HG03039 (cell line): Measurements from ENCODE around the gene COL5A1.

Experiments used
- ATAC-seq: cut with Tn5 transposase; IDR thresholded peaks from one replicate; pipeline ENCODE4 v1.9.1; 2021; ENCODE audit warnings: mild to moderate bottlenecking, moderate library complexity; ENCODE audit not compliant: unreplicated experiment

The COL5A1 gene

DNA sequence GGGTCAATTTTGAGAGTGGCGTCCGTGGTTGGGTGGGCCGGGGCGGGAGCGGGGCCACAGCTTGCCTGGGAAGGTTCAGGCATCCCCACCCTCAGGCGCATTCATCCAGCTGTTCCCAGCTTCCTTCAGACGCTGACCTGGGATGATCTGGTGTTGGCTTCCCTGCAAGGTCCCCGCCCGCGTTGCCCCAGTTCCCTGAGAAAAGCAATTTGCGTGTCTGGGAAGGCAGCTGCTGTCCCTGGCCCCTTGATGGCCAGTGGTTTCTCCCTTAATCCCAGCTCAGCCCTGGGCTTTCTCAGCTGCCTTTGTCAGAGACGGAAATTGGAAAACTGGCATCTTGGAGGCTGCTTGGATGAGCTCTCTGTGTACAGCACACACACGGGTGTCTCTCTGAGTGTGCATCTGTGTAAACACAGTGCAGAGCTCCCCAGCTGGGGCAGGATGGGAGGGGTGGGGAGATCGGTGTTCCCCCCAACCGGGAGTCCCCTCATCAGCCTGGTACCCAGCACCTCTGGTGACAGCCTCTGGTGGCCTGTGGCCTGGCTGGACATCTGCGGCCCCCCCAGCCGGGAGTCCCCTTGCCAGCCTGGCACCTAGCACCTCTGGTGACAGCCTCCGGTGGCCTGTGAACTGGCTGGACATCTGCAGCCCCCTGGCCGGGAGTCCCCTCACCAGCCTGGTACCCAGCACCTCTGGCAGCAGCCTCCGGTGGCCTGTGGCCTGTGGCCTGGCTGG is 94.0 kb downstream of the COL5A1 start:
- no peak for ATAC-seq

DNA sequence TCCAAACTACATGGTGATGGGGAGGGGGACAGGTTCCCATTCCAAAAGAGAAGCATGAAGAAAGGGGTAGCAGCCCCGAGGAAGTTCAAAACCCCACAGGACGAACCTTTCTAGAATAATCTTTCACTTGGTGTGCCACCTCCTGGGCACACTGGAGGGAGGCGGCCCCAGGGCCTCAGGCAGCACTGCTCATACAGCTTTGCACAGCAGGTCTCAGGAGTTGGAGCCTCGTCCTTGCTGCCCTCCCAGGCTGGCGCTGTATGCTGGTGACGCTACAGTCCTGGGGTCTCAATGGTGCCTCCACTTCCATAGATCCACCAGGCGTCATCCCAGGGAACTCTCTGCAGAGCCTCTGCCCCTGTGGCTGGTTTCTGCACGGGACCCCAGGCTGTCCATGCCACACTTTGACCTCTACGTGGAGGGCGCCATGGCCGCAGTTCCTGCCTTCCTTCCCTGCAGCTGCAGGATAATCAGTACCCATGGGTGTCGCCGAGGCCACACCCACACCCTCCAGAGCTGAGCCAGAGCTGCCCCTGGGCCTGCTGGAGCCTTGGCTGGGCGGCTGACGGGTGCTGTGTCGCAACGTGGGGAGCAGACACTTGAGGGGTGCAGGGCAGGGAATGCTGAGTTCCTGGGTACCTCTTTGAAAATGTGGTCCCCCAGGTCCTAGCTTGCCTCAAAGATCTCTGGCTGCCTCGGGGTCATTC is 95.3 kb downstream of the COL5A1 start:
- ATAC-seq: no peak

DNA sequence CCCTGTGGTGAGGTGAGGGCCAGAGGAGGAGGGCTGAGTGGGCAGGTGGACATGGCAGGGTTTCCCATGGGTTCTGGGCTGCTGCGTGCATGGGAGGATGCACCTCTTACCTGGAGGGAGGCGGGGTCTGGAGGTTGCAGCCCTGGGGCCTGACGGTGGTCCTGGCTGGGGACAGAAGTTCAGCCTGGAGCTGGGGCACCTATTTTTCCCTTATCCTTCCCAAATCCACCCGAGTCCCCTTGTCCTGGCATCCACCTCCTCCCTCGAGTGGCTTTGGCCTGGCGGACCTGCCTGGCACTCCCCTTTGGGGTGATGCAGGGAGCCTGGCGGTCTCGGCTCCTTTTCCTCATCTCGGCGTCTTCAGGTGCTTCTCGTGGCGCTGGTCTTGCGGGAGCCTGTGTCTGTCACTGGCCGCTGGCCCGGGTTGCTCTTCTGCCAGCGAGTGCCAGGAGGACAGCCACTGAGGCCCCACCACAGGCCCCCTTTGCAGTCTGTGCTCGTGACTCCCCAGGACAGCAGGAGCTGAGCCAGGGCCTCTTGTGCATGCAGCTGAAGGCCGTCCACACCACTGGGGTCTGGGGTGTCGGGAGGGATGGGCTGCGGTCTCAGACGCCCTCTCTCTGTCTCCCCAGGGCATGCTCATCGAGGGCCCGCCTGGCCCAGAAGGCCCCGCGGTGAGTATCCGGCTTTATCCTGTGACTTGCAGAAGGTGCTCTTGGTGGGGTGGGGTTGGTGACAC is 96.4 kb downstream of the COL5A1 start:
- no peak for ATAC-seq

DNA sequence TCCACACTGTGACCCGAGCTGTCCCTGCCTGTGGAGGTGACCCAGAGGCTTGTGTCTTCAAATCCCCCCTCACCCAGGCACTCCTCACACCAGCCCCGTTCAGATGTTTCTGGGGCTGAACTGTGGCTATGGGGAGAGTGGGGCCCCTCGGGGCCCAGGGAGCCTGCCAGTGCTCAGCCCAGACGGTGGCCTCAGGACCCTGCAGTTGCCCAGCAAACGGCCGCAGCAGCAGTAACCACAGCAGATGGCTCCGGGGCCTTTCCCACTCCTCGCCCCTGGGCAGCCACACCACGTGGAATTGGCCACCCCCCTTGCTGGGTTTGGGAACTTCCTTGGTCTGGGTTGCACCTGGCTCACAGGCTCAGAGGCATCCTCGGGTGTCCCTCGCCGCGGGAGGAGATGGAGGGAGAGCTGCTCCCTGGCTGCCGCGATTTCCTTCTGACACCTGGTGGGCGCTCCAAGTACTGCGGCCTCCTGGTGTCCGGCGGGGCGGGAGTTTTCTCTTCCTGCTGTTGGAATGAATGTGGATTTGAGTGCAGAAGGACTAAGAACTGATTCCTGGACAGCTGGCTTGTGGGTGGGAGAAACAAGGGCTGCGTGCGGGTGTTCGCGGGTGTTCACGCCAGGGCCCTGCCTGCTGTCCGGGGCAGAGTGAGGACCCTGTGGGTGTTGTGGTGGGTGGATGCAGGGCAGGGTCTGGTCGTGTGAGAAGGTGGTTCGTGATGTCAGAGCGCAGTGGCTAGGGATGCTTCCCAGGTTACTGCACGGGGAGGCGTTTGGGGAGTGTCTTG is 97.5 kb downstream of the COL5A1 start:
- ATAC-seq: no peak

DNA sequence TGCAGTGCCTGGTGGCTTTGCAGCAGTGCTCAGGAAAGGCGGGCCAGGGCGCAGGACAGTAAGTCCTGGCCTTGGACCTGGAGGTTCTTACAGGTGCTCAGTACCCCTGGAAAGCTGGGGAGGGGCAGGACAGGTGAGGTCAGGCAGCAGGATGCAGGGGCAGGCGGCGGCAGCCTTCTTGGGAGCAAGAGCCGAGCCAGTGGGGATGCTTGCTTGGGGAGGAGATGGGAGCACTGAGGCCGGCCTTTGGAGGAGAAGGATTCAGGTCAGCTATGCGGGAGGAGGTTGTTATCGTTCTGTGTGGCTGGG is 98.0 kb downstream of the COL5A1 start:
- ATAC-seq: no peak

DNA sequence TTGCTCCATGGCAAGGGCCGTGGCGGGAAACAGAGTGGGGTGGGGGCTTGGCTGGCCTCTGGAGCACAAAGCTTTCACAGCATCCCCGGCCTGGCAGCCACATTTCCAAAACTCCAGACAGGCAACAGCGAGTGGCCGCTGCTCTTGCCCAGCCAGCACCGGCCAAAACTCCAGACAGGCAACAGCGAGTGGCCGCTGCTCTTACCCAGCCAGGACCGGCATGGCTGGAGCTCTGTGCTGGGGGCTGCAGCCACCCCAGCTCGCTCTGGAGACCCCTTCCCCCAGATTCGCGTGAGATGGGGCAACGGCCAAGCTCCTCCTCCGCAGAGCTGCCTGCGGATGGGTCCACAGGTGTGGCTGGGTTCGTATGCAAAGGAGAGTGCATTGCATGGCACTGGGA is 98.5 kb downstream of the COL5A1 start:
- no peak for ATAC-seq

DNA sequence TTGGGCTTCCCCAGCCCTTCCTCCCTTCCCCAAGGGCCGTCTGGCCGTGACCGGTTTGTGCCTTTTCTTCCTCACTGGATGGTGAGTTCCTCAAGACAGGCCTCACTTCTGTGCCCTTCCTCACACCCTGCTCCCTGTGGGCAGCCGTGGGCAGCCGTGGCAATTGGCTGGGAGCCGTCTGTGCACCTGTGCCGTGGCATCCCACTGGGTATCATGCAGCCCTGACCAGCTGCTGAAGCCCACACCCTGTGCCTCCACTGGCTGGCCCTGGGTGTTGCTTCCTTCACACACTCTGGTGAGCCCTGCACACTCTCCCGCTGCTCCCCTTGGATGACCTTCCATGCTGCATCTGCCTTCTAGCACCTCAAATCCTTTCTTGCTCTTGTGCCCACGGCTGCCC is 100.2 kb downstream of the COL5A1 start:
- ATAC-seq: no peak

DNA sequence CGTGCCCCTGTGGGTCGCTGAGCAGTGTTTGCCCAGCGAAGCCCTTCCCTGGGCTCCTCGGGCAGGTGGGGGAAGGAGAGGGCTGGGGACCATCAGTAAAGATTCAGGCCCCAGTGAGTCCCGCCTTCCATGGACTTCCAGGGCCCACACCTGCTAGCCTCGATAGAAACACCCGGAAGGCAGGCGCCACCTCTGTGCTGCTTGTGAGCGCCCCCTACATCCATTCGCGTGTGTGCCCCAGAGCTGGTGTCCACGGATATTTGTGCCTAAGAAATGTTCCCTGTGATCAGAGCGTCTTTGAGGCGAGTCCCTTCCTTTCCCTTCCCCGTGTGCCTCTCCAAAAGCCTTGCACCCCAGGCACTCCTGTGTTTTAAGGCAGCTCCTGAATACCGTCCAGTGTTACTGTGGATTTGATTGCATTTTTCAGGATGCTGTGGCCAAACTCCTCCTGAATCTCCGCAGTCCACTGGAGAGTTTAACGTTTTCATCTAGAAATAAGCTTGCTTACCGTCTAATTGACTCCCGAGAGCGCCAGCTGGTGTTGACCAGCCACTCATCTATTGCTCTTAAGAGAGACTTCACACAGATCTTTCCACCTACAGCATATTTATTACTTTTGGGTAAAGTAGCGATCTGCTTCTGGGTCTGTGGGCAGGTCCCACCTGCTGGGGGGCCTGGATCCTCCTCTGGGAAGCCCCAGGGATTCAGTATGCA is 101.4 kb downstream of the COL5A1 start:
- no peak for ATAC-seq

DNA sequence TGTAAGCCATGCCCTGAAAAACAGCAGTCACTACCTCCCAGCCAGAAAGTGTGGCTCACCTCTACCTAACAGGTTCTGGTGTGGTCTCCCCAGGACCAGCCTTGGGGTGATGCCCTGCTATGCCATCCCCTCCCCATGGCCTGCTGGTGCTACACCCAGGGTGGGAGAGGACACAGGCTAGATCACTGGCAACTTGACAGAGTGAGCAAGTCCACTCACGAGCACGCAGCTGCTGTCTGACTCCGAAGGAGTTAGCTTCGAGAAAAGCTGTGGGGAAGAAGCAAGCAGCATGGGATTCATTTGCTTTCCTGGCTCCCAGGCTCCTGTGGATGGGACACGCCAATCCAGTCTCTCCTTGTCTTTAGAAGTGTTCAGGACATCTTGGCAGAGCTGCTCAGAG is 102.2 kb downstream of the COL5A1 start:
- no peak for ATAC-seq

DNA sequence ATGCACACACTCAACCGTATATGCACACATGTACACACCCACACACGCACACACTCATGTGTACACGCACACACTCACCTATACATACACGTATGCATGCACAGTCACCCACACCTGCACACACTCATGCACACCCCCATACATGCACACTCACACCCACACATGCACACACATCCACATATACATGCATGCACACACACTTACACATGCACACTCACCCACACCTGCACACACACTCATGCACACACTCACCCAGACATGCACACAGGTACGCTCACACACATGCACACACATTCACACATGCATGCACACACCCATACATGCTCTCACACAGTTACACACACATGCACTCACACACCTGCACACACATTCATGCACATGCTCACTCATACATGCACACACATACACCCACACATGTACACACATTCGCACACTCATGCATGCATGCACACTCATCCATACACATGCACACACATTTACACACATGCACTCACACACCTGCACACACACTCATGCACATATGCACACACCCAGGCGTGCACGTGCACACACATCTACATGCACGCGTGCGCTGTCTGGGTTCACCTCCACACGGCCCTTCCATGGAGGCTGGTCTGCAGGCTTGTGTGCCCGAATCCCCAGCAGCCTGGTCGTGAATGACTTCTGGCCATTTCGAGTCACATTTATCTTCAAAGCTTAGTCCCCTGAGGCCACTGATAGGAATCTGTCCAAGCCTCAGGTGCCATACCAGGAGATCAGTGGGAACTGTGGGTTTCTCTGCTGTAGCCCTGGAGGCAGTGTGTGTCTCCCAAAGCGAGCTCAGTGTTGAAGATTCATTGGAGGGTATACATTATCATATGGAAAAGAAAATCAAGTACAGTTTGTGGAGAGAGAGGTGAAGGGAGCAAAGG is 103.0 kb downstream of the COL5A1 start:
- no peak for ATAC-seq

DNA sequence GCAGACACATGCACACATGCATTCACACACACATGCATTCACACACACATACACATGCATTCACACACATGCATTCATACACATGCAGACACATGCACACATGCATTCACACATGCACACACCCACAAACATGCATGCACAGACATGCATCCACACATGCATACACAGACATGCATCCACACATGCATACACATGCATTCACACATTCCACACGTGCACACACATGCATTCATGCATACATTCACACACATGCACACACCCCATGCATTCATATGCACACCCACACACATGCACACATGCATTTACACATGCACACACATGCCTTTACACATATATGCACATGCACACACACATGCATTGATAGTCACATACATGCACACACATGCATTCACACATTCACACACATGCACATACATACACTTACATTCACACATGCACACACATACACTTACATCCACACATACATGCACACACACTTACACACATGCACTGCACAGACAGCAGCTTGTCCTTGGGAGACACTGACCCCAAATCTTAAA is 106.4 kb downstream of the COL5A1 start:
- ATAC-seq: no peak

DNA sequence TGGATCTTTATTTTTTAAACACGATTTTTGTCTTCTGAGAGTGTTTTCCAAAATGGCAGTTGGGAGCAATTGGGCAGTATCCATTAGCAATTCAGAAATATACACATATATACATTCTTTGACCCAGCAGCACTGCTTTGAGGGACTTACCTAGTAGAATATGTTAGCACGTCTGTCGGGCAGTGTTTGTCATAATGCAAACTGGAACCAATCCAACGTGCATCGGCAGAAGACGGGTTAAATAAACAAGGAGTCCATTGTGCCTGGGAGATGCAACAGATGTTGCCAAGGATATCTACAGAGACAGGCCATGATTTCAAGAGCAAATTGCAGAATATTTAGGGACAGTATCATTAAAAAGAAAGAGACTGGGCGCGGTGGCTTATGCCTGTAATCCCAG is 107.0 kb downstream of the COL5A1 start:
- ATAC-seq: no peak

DNA sequence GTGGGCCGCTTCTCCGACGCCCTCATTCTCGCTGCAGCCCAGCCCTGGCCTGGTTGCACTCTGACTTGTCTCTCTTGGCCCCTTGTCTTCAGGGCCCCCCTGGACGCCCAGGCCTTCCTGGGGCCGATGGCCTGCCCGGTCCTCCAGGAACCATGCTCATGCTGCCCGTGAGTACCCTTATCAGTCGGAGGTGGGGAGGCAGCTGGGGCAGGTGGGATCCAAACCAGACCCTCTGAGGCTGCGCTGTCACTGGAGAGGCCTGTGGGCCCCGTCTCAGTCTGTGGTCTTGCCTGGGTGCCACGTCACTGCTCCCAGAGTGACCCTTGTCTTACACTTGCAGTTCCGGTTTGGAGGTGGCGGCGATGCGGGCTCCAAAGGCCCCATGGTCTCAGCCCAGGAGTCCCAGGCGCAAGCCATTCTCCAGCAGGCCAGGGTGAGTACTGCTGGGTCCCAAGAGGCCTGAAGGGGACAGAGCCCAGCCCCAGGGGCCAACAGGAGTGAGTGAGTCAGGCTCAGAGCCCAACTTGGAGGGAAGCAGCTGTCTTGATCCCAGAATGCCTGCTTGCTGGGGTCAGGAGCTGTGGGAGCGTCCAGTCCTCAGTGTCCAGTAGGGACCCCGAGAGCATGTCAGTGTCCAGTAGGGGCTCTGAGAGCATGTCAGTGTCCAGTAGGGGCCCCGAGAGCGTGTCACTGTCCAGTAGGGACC is 109.0 kb downstream of the COL5A1 start:
- ATAC-seq: no peak

DNA sequence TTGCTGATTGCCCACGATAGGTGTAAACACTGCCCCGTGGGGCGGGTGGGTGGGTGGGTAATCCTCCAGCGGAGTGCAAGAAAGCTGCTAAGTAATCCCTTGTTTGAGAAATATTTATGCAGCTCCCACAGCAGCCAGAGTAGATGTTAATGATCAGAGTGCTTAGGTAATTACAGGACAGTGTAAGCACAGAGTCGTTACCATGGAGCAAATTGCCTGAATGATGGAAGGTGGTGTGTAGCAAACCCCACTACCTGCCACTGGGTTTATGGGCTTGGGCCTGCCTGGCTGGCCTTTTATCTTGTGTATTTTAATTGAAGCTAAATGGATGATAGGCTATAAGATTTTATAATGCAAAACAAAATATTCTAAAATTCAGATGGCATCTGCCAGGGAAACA is 110.0 kb downstream of the COL5A1 start:
- no peak for ATAC-seq

DNA sequence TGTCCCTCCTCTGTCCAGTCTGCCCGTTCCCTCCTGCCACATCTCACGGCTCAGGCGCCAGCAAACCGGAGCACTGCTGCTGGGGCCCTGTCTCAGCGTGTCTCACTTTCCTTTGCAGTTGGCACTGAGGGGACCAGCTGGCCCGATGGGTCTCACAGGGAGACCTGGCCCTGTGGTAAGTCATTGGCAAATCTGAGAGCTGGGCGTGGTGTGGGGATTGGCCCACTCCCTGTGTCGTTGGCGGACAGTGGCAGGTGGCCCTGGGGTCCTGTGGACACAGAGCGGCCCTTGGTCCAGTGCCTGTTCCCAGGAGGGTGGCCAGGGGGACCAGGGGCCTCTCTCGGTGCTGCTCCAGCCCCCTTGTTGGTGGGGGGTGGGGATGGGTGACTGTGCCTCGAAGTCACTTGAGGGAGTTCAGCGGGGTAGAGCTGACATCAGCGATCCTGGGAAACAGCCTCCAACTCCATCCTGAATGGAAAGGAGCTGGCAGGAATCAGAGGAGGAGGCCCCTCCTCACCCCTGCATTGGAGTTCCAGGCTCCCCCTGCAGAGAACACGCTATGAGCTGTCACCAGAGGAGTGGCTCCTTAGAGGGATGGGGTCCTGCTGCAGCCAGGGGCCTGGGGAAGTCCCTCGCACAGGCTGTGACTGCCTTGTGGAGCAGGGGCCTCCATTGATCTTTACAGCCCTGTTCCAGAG is 111.0 kb downstream of the COL5A1 start:
- no peak for ATAC-seq

DNA sequence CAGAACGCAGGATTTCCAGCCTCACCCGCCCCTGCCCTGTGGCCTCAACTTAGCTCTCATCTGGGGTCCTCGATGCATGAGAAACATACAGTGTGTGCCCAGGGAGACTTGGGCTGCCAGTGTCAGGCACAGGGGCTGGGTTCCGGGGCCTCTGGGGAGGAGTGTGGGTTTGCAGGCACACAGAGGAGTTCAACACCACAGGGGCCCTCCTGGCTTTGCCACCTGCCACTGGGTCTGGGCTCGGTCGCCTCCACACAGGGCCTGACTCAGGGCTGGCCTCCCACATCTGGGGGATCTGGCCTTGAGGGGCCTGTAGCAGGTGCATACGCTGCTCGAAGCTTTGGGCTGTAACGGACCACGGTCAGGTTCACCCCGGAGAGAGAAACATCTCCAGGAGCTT is 111.6 kb downstream of the COL5A1 start:
- no peak for ATAC-seq

DNA sequence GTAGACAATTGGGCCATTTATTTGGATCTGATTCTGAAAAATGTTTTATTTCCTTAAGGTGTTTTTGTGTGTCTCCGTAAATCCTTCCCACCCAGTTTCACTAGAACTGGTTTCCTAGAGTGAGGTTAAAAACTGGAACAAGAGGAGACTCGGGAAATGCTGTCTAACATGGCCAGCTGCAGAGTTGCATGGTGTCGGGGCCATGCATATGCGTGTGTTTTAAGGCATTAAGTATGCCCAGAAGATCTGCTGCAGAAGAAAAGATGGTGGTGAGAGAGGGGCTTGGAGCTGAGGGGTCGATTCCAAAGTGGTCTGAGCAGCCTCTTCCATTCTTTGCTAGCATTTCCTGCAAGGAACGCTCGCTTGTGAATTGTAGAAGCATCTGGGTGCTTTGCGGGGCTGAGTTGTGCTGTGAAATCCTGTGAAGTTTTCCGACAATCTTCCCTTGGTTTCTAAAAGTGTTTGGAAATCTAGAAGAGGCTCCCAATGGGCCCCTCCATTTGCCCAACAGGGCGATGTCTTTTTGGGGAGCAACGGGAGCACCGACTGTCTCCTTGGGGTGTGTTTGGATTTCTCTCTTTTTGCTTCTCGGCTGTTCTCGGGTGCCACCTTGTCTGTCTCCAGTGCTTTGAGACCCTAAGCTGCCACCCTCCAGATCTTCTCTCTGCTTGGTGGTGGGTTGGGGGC is 113.8 kb downstream of the COL5A1 start:
- ATAC-seq: no peak

DNA sequence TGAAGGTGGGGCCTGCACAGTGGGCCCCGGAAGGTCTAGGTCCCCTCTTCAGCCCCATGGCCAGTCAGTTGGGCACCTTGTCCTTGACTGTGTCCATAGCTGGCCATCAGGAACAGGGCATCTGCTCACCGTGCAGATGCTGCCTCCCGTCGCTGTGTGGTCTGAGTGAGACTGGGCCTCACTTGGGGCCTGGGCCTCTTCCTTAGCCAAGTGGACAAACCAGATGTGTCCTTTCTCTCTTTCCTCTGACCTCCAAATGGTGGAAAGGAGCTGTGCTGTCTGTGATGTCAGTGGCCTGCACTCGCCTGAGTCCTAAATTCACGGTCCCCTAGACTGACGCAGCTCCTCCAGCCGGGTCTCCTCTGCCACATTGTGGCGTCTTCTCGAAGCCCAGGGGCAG is 114.5 kb downstream of the COL5A1 start:
- ATAC-seq: no peak
